K562 (cell line): Measurements from ENCODE around the gene SH3D21. TPM values are rescaled to one million over a fixed set of nuclear protein-coding genes. Genes with fewer than 3 reads are reported as not detected.
A peak's percentile ranks its signal among the peaks of the same experiment; 100 is the strongest.

ENCODE experiments used
- ATAC-seq: fragments of 200-7000 bp; cut with Tn5 transposase; 3 replicates; pipeline ENCODE4 v1.9.1; 2020; ENCODE audit warnings: moderate library complexity
- BruUV-seq: library from RNA; stranded (reverse); fragments of 400-500 nt; replicated peaks from 2 replicates; lab custom pipeline; 2021; lab: Mats Ljungman, UMichigan
- CTCF ChIA-PET: fragments of 300-600 bp; formaldehyde crosslinking; extraction: SDS; loops from one replicate; lab custom pipeline; 2021; ENCODE audit warnings: low intra/inter-chr PET ratio; lab: Yijun Ruan, JAX
- POLR2A ChIA-PET: fragments of 300-600, 350-650 bp; sonication (Branson Sonifier 250); formaldehyde crosslinking; extraction: SDS; loops from one replicate; lab custom pipeline; 2021; ENCODE audit warnings: antibody characterized with exemption, inconsistent platforms; lab: Yijun Ruan, JAX
- DNase-seq, 4 experiments: peaks; one replicate each; pipeline versions ENCODE4 v3.0.0 to v3.0.0-alpha.2; 2011 to 2018; ENCODE audit warnings: low spot score in 3 of 4, mixed read lengths in 3 of 4; ENCODE audit errors: extremely low read depth in 1 of 4
- FAIRE-seq: peaks from 2 replicates; lab custom pipeline; 2011; peaks lifted over from hg19 to GRCh38; lab: Jason Lieb, UNC
- H2AFZ ChIP-seq: 2 replicates; pipeline ENCODE4 v1.6.0; 2011; ENCODE audit warnings: low read depth, low read length, control low read depth, inconsistent platforms
- H3K27ac ChIP-seq: fragments of 200-600 bp; 3 replicates; pipeline ENCODE4 v1.8.0; 2011; ENCODE audit warnings: low read depth, mild to moderate bottlenecking, control low read depth, inconsistent platforms, low read length, moderate library complexity, mixed read lengths; ENCODE audit errors: extremely low read depth
- H3K27me3 ChIP-seq, 2 experiments: fragments of 300-600 bp in 1 of 2; 2 replicates in 1 of 2; 3 replicates in 1 of 2; pipeline versions ENCODE4 v1.6.0 to v1.8.0; 2011; ENCODE audit warnings: inconsistent platforms in 2 of 2, low read length in 2 of 2, mild to moderate bottlenecking in 1 of 2, mixed read lengths in 1 of 2, moderate library complexity in 1 of 2; ENCODE audit not compliant: control insufficient read depth in 2 of 2, insufficient read depth in 2 of 2
- H3K36me3 ChIP-seq: fragments of 300-600 bp; 3 replicates; pipeline ENCODE4 v1.8.0; 2011; ENCODE audit warnings: mild to moderate bottlenecking, low read length, inconsistent platforms; ENCODE audit not compliant: control insufficient read depth, insufficient read depth
- H3K4me1 ChIP-seq, 2 experiments: fragments of 200-600 bp in 1 of 2; replicated peaks in 1 of 2; 2 replicates in 1 of 2; 3 replicates in 1 of 2; pipeline versions ENCODE4 v1.5.1 to v1.8.0; 2011; ENCODE audit warnings: inconsistent platforms in 2 of 2, low read length in 2 of 2, mild to moderate bottlenecking in 1 of 2, mixed read lengths in 1 of 2, moderate library complexity in 1 of 2; ENCODE audit not compliant: control insufficient read depth in 2 of 2, insufficient read depth in 2 of 2
- H3K4me2 ChIP-seq: 2 replicates; pipeline ENCODE4 v1.6.1; 2011; ENCODE audit warnings: low read length, control low read depth, inconsistent platforms, mixed read lengths; ENCODE audit not compliant: insufficient read depth
- H3K4me3 ChIP-seq: fragments of 200-600 bp; sonication (generic), shearing (Covaris generic); 2 replicates; pipeline ENCODE4 v1.5.1; 2016; ENCODE audit warnings: control low read depth, inconsistent platforms
- H3K79me2 ChIP-seq: fragments of 200-600 bp; 3 replicates; pipeline ENCODE4 v1.8.0; 2011; ENCODE audit warnings: low read length, inconsistent platforms; ENCODE audit not compliant: control insufficient read depth, insufficient read depth
- H3K9ac ChIP-seq, 2 experiments: 2 replicates each; pipeline versions ENCODE4 v1.6.0 to v1.6.1; 2011; ENCODE audit warnings: low read depth in 2 of 2, low read length in 2 of 2, control low read depth in 1 of 2, inconsistent platforms in 1 of 2, mild to moderate bottlenecking in 1 of 2, mixed read lengths in 1 of 2; ENCODE audit not compliant: insufficient read depth in 1 of 2
- H3K9me1 ChIP-seq: one replicate; pipeline ENCODE4 v1.6.0; 2011; ENCODE audit warnings: inconsistent platforms, mild to moderate bottlenecking, low read length, moderate library complexity; ENCODE audit not compliant: control insufficient read depth, insufficient read depth
- H3K9me3 ChIP-seq: replicated peaks from 2 replicates; pipeline ENCODE4 v1.5.1; 2011; ENCODE audit warnings: low read depth, low read length, inconsistent platforms; ENCODE audit not compliant: control insufficient read depth, insufficient read depth
- H4K20me1 ChIP-seq: replicated peaks from 2 replicates; pipeline ENCODE4 v1.6.1; 2011; ENCODE audit warnings: low read length, inconsistent platforms, mixed read lengths; ENCODE audit not compliant: control insufficient read depth, insufficient read depth
- GTF2E2 ChIP-seq: fragments of 200-800 bp; sonication (Bioruptor generic); IDR thresholded peaks from 2 replicates; pipeline ENCODE4 v1.6.1; 2016; ENCODE audit warnings: missing genetic modification characterization, missing compliant biosample characterization
- MYNN ChIP-seq, 2 experiments: sonication (generic); formaldehyde crosslinking in 1 of 2; IDR thresholded peaks; 2 replicates each; pipeline versions ENCODE4 v1.5.0 to v1.6.1; 2016 to 2020; ENCODE audit warnings: antibody characterized with exemption in 1 of 2, missing genetic modification reagents in 1 of 2
- NONO ChIP-seq, 2 experiments: fragments of 200-400 bp in 1 of 2; fragments of 450-650 bp in 1 of 2; formaldehyde crosslinking in 1 of 2; IDR thresholded peaks; 2 replicates each; pipeline ENCODE4 v1.6.1; 2017; ENCODE audit warnings: low read depth in 2 of 2, mild to moderate bottlenecking in 2 of 2, moderate library complexity in 2 of 2, low read length in 1 of 2
- POLR2A ChIP-seq: fragments of 450-650 bp; conservative IDR thresholded peaks from 2 replicates; pipeline ENCODE4 v1.6.1; 2016
- POLR2B ChIP-seq: fragments of 450-650 bp; IDR thresholded peaks from 2 replicates; pipeline ENCODE4 v1.6.1; 2018; ENCODE audit warnings: low read depth; ENCODE audit not compliant: partially characterized antibody
- POLR2G ChIP-seq: fragments of 200-400 bp; formaldehyde crosslinking; IDR thresholded peaks from 2 replicates; pipeline ENCODE4 v1.6.1; 2017; ENCODE audit warnings: low read depth, mild to moderate bottlenecking, antibody characterized with exemption, low read length, moderate library complexity
- WGBS: fragments of 100-300 bp; shearing (Covaris generic); methylation state at CpG from one replicate; pipeline ENCODE4 v1.1.6; 2016; ENCODE audit warnings: low coverage, mixed read lengths; ENCODE audit not compliant: insufficient coverage; ENCODE audit errors: missing lambda C conversion rate; 5-methylcytosine and 5-hydroxymethylcytosine counted together
- in situ Hi-C: fragments of 300-500 bp; cut with MboI; formaldehyde crosslinking; loops from 4 replicates; pipeline ENCODE4 v1.15.0; 2018; ENCODE audit warnings: inconsistent platforms, mixed read lengths
- intact Hi-C: fragments of 100-400 bp; cut with micrococcal nuclease; formaldehyde crosslinking; loops from 2 replicates; pipeline ENCODE4 v1.14.2; 2022
- polyA plus RNA-seq, 8 experiments: library from polyadenylated mRNA; depleted of rRNA in 4 of 8; stranded (reverse) in 5 of 8; unstranded in 3 of 8; fragments of >200 nt; fragmentation: Nextera tagmentation in 2 of 8; fragmentation: Illumina TruSeq in 1 of 8; extraction: Ambion mirVana in 2 of 8; extraction: Trizol in 1 of 8; gene quantifications; 2 replicates each; pipeline versions ENCODE4 v1.2.1 to v1.2.3, GENCODE V29; 2011 to 2014; ENCODE audit warnings: inconsistent platforms in 1 of 8, missing spikeins in 1 of 8
- total RNA-seq, 7 experiments: library from RNA; depleted of rRNA in 6 of 7; stranded (reverse); fragments of >200 nt in 6 of 7; fragmentation: Illumina TruSeq in 2 of 7; extraction: Trizol in 2 of 7; gene quantifications; 2 replicates each; pipeline versions ENCODE4 v1.2.1 to v1.2.3, GENCODE V29; 2011 to 2021; ENCODE audit warnings: low replicate concordance in 1 of 7

Gene SH3D21
- total and polyA plus RNA-seq, 9 of the 15 experiments (the other 6 are each of a cell fraction or from before 2014, with no cell fraction given): 0.01 to 4.7 (median 1.8) TPM

DNA sequence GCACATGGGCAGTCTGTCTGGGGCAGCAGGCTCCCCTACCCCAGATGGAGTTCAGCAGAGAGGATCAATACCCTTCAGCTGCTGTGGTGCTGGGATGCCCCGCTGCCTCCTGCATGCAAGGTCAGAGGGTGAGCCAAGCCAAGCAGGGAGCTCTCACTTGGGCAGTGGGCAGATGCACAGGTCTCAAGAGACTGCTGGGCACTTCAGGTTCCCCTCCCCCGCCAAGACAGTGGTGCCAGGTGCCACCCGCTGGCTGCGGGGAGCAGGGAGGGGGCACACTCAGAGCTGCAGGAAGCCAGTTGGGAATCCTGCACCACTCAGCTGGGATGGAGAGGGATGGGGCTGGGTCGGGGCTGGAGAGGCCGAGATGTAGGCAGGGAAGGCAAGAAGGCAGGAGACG, 33.0 kb downstream of the SH3D21 start:
- H3K27me3 ChIP-seq: no peaks in the 10 kb centered on the region
- H3K9ac ChIP-seq: peak overlapping the region in 1 of 2 experiments; percentile 60; a peak in 2 of 4 replicates
- no TSS peak for BruUV-seq
- H2AFZ ChIP-seq: no peak overlapping the region
- no peak overlapping the region for H3K4me2 ChIP-seq
- peaks cover 4% of the 10 kb centered on the region; the same call in 1 of the 2 replicates for H4K20me1 ChIP-seq
- TF ChIP-seq NONO (IDR thresholded peaks at IDR 0.05; ENCODE audit: low read depth in 2 of 2, low read length in 1 of 2): no peak
- peak; percentile 62 for TF ChIP-seq MYNN (IDR thresholded peaks at IDR 0.05)
- TF ChIP-seq MYNN (CRISPR knock-in tag; IDR thresholded peaks at IDR 0.05): no peak
- TF ChIP-seq POLR2B: peak; percentile 44
- peak; percentile 66 for TF ChIP-seq POLR2G
- no peak for TF ChIP-seq GTF2E2 (tag)
- TF ChIP-seq POLR2A: 0 out of 2 replicates have a peak, but pooled peaks have one; percentile 41
- FAIRE-seq: no peak
- H3K27ac ChIP-seq: no peak overlapping the region
- POLR2A ChIA-PET: interaction anchor here (0.6 to 1.4 kb wide), 5 partner anchors 15 to 247 kb away, joined by 3 to 9 read pairs (median 3); partner anchors contain the start of gene EVA1B
- H3K36me3 ChIP-seq: peaks cover 48% of the 10 kb centered on the region; the same call in 2 of the 3 replicates
- H3K9me1 ChIP-seq: peaks cover 5% of the 10 kb centered on the region
- in situ Hi-C loops: no loop called here
- H3K9me3 ChIP-seq: no peaks in the 10 kb centered on the region
- 83% methylated on average over 6 of the region's 7 CpGs for WGBS
- CTCF ChIA-PET: no interaction called here
- ATAC-seq: no peak
- no peak overlapping the region for H3K4me3 ChIP-seq
- DNase-seq: no peak
- no peaks in the 10 kb centered on the region for H3K79me2 ChIP-seq
- H3K4me1 ChIP-seq: peaks cover 0 to 35% of the 10 kb centered on the region in 2 experiments; a peak in 3 of 5 replicates
- intact Hi-C loops: no loop called here
